Prostate gland (tissue), 2 donors: ENCODE data around the gene INPP5A.

ENCODE experiments used
- POLR2A ChIP-seq: fragments of 450-650 bp; IDR thresholded peaks from one replicate; pipeline ENCODE4 v1.6.1; 2016; ENCODE audit warnings: antibody characterized with exemption, mild to moderate bottlenecking
- TF ChIP-seq, protein P1 (sequence below), 4 experiments: fragments of 200-600 bp in 2 of 4; fragments of 450-650 bp in 2 of 4; sonication (generic) in 2 of 4; IDR thresholded peaks; 1 replicate in 3 of 4; 2 replicates in 1 of 4; pipeline ENCODE4 v1.5.1; 2016 to 2019; ENCODE audit warnings: antibody characterized with exemption in 4 of 4, mild to moderate bottlenecking in 2 of 4, moderate library complexity in 2 of 4

DNA sequence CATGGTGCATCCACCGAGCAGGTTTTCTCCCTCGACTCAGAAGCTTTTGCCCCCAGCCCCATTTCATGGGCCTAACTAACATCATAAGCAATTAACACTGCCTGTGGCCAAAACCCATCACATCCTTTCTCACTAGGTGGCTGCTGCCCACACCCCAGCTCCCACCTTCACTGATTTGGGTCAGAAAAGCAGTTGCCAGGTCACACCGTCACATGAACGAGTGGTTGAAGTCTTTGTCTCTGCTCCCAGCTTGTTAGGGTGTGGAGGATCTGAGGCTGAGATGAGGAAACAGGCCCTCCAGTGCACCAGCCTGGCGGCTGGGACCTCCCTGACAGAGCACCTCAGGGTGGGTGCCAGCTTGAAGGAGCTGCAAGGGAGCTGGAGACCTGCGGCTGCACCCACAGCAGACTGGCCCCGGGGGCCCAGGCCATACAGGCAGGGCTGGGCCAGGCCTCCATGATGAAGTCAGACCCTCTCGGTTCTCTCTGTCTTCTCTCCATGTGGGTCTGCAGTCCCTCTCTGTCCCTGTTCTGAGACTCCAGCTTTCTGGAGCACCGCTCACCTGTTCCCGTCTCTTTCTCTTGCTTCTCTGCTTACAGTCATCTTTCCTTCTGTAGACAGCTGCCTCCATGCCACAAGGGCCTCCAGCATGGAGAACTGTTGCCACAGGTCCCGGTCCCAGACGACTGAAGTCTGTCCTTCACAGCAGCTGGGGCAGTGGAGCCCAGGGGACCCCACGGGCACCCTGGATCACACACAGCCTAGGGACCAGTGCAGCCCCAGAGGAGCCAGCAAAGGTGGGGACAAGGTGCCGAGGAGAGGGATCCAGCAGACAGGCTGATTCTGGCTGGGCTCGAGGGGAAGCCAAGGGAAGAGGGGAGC, 13.8 kb upstream of the INPP5A start:
- TF ChIP-seq, protein P1, sequence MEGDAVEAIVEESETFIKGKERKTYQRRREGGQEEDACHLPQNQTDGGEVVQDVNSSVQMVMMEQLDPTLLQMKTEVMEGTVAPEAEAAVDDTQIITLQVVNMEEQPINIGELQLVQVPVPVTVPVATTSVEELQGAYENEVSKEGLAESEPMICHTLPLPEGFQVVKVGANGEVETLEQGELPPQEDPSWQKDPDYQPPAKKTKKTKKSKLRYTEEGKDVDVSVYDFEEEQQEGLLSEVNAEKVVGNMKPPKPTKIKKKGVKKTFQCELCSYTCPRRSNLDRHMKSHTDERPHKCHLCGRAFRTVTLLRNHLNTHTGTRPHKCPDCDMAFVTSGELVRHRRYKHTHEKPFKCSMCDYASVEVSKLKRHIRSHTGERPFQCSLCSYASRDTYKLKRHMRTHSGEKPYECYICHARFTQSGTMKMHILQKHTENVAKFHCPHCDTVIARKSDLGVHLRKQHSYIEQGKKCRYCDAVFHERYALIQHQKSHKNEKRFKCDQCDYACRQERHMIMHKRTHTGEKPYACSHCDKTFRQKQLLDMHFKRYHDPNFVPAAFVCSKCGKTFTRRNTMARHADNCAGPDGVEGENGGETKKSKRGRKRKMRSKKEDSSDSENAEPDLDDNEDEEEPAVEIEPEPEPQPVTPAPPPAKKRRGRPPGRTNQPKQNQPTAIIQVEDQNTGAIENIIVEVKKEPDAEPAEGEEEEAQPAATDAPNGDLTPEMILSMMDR (IDR thresholded peaks at IDR 0.05) = no peak
- no peak for TF ChIP-seq POLR2A
